ENCODE results near the gene HSPB9. TPM values are rescaled to one million over a fixed set of nuclear protein-coding genes. Genes with fewer than 3 reads are reported as not detected.
A peak's percentile ranks its signal among the peaks of the same experiment; 100 is the strongest.

Gene HSPB9
- total RNA-seq, 1 experiment from 2014 or later: not detected

DNA sequence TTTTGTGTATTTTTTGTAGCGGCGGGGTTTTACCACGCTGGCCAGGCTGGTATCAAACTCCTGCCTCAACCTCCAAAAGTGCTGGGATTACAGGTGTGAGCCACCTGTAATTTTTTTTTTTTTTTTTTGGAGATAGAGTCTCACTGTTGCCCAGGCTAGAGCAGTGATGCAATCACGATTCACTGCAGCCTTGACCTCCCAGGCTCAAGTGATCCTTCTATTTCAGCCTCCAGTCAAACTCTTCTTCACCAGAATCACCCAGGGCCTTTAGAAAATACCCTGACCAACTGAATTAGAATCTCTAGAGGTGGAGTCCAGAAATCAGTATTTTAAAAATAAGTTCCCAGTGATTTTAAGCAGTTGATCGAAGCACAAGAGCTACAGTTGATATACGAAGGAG lies 12.5 kb downstream of the HSPB9 start:
- no peaks in the 10 kb centered on the region for H3K9me3 ChIP-seq (ENCODE audit: control insufficient read depth in 1 of 2, insufficient read depth in 1 of 2, low read depth in 1 of 2, low read length in 2 of 2)
- intact Hi-C loops (cut with micrococcal nuclease): no loop called here
- TF ChIP-seq EZH2 (IDR thresholded peaks at IDR 0.05) (no peak), ZNF274 (IDR thresholded peaks at IDR 0.05; ENCODE audit: low read depth, low read length) (no peak), CTCF (IDR thresholded peaks at IDR 0.05 in 2 of 3, conservative IDR thresholded peaks at IDR 0.05 in 1 of 3; ENCODE audit: borderline replicate concordance in 1 of 3, insufficient read depth in 1 of 3, low read depth in 2 of 3, low read length in 2 of 3) (no peak), RAD21 (IDR thresholded peaks at IDR 0.05; ENCODE audit: low read depth) (no peak), SRF (IDR thresholded peaks at IDR 0.05; ENCODE audit: low read depth) (no peak), ELF1 (IDR thresholded peaks at IDR 0.05; ENCODE audit: borderline replicate concordance, low read depth) (no peak), YY1 (IDR thresholded peaks at IDR 0.05; ENCODE audit: extremely low read depth, insufficient replicate concordance, low read depth, low read length) (no peak), REST (IDR thresholded peaks at IDR 0.05; ENCODE audit: low read depth) (no peak), CBX3 (IDR thresholded peaks at IDR 0.05; ENCODE audit: low read depth) (no peak), POLR2A (IDR thresholded peaks at IDR 0.05; ENCODE audit: borderline replicate concordance, extremely low read depth, insufficient read depth, insufficient read length) (no peak), EGR1 (IDR thresholded peaks at IDR 0.05; ENCODE audit: low read depth) (no peak), SP1 (IDR thresholded peaks at IDR 0.05; ENCODE audit: low read depth) (no peak), POLR2AphosphoS5 (IDR thresholded peaks at IDR 0.05; ENCODE audit: low read depth, low read length) (no peak), TCF7L2 (IDR thresholded peaks at IDR 0.05; ENCODE audit: borderline replicate concordance, extremely low read depth, insufficient read depth, insufficient read length) (no peak), EZH2phosphoT487 (IDR thresholded peaks at IDR 0.05; ENCODE audit: borderline replicate concordance) (no peak), ZBTB33 (IDR thresholded peaks at IDR 0.05; ENCODE audit: extremely low read depth, insufficient replicate concordance, low read length) (no peak), CEBPB (IDR thresholded peaks at IDR 0.05; ENCODE audit: low read depth) (no peak)
- TF ChIP-seq, protein P1, sequence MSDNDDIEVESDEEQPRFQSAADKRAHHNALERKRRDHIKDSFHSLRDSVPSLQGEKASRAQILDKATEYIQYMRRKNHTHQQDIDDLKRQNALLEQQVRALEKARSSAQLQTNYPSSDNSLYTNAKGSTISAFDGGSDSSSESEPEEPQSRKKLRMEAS (IDR thresholded peaks at IDR 0.05): no peak
- H2AFZ ChIP-seq (ENCODE audit: low read depth, low read length, poor library complexity, severe bottlenecking): no peak overlapping the region
- CTCF ChIA-PET: interaction anchor here (0.9 to 1.1 kb wide), 2 partner anchors 107 to 392 kb away, joined by 3 to 4 read pairs; no protein-coding TSS in a partner anchor
- RAD21 ChIA-PET (ENCODE audit: low non-redundant PET in 1 of 2, low total read pairs in 2 of 2, uncharacterized antibody in 2 of 2, unreplicated experiment in 2 of 2): no interaction called here
- POLR2A ChIA-PET: no interaction called here
- H3K4me3 ChIP-seq (replicated peaks in 1 of 2; ENCODE audit: low read depth in 1 of 2, low read length in 2 of 2): no peak overlapping the region
- no peak overlapping the region for H3K9ac ChIP-seq (ENCODE audit: low read length)
- ATAC-seq (no peak), DNase-seq (ENCODE audit: low read depth, low spot score) (no peak)
- H3K4me2 ChIP-seq (ENCODE audit: low read length): peak overlapping the region; percentile 17; the same call in 1 of the 2 replicates
- H3K4me1 ChIP-seq (ENCODE audit: control insufficient read depth in 1 of 2, insufficient read depth in 2 of 2, low read length in 2 of 2): peaks cover 0 to 11% of the 10 kb centered on the region in 2 experiments; a peak in 2 of 4 replicates
- peaks cover 2 to 10% of the 10 kb centered on the region in 2 experiments; a peak in 3 of 4 replicates for H3K36me3 ChIP-seq (ENCODE audit: control insufficient read depth in 1 of 2, insufficient read depth in 2 of 2, low read length in 2 of 2)
- no peaks in the 10 kb centered on the region for H3K9me2 ChIP-seq (ENCODE audit: insufficient read depth)
- no TSS peak for BruUV-seq (replicated peaks)
- H3K27ac ChIP-seq (ENCODE audit: low read depth, low read length): no peak overlapping the region
- peaks cover 99% of the 10 kb centered on the region for H3K79me2 ChIP-seq (ENCODE audit: insufficient read depth, low read length)
- H3K27me3 ChIP-seq (ENCODE audit: insufficient read depth, low read length): no peaks in the 10 kb centered on the region
- H4K20me1 ChIP-seq (ENCODE audit: insufficient read depth): no peaks in the 10 kb centered on the region
